ENCODE results near the gene RHOF. TPM values are rescaled to one million over a fixed set of nuclear protein-coding genes. Genes with fewer than 3 reads are reported as not detected.

The RHOF gene
- total RNA-seq, 1 experiment from 2014 or later: 116 TPM

GRCh38 chr12:121839993-121840761, 46.7 kb upstream of the RHOF start:
- H3K9me3 ChIP-seq (ENCODE audit: control insufficient read depth in 1 of 2, insufficient read depth in 1 of 2, low read depth in 1 of 2, low read length in 2 of 2): no peaks in the 10 kb centered on the region
- H3K9me2 ChIP-seq (ENCODE audit: insufficient read depth): no peaks in the 10 kb centered on the region
- peak overlapping the region; percentile 82 for H3K4me2 ChIP-seq (ENCODE audit: low read length)
- H3K27ac ChIP-seq (ENCODE audit: low read depth, low read length): peak overlapping the region; percentile 66
- no peak for DNase-seq (ENCODE audit: low read depth, low spot score)
- no peaks in the 10 kb centered on the region for H3K36me3 ChIP-seq (ENCODE audit: control insufficient read depth in 1 of 2, insufficient read depth in 2 of 2, low read length in 2 of 2)
- peak; percentile 14 for ATAC-seq
- peak overlapping the region; percentile 55 to 94 for H3K4me3 ChIP-seq (replicated peaks in 1 of 2; ENCODE audit: low read depth in 1 of 2, low read length in 2 of 2)
- ChIA-PET CTCF (interaction anchor here (6.0 kb wide), 1 partner anchor 45 kb away, joined by 20 read pairs; the partner anchor contains the start of gene RHOF), RAD21 (ENCODE audit: low non-redundant PET in 1 of 2, low total read pairs in 2 of 2, uncharacterized antibody in 2 of 2, unreplicated experiment in 2 of 2) (no interaction called here), POLR2A (no interaction called here)
- H3K27me3 ChIP-seq (ENCODE audit: insufficient read depth, low read length): no peaks in the 10 kb centered on the region
- H3K79me2 ChIP-seq (ENCODE audit: insufficient read depth, low read length): no peaks in the 10 kb centered on the region
- H2AFZ ChIP-seq (ENCODE audit: low read depth, low read length, poor library complexity, severe bottlenecking): peak overlapping the region; percentile 87
- TSS peak; percentile 93 for BruUV-seq (replicated peaks)
- peaks cover 4 to 44% of the 10 kb centered on the region in 2 experiments; a peak in 3 of 4 replicates for H3K4me1 ChIP-seq (ENCODE audit: control insufficient read depth in 1 of 2, insufficient read depth in 2 of 2, low read length in 2 of 2)
- H3K9ac ChIP-seq (ENCODE audit: low read length): peak overlapping the region; percentile 88
- H4K20me1 ChIP-seq (ENCODE audit: insufficient read depth): no peaks in the 10 kb centered on the region
- intact Hi-C loops (cut with micrococcal nuclease): loop anchor here (1.0 to 5.0 kb wide), 3 partner anchors 40 to 47 kb away; partner anchors contain the start of gene PSMD9
- TF ChIP-seq TCF7L2 (IDR thresholded peaks at IDR 0.05; ENCODE audit: borderline replicate concordance, extremely low read depth, insufficient read depth, insufficient read length): no peak
- no peak for TF ChIP-seq SRF (IDR thresholded peaks at IDR 0.05; ENCODE audit: low read depth)
- no peak for TF ChIP-seq EZH2phosphoT487 (IDR thresholded peaks at IDR 0.05; ENCODE audit: borderline replicate concordance)
- TF ChIP-seq, protein P1, sequence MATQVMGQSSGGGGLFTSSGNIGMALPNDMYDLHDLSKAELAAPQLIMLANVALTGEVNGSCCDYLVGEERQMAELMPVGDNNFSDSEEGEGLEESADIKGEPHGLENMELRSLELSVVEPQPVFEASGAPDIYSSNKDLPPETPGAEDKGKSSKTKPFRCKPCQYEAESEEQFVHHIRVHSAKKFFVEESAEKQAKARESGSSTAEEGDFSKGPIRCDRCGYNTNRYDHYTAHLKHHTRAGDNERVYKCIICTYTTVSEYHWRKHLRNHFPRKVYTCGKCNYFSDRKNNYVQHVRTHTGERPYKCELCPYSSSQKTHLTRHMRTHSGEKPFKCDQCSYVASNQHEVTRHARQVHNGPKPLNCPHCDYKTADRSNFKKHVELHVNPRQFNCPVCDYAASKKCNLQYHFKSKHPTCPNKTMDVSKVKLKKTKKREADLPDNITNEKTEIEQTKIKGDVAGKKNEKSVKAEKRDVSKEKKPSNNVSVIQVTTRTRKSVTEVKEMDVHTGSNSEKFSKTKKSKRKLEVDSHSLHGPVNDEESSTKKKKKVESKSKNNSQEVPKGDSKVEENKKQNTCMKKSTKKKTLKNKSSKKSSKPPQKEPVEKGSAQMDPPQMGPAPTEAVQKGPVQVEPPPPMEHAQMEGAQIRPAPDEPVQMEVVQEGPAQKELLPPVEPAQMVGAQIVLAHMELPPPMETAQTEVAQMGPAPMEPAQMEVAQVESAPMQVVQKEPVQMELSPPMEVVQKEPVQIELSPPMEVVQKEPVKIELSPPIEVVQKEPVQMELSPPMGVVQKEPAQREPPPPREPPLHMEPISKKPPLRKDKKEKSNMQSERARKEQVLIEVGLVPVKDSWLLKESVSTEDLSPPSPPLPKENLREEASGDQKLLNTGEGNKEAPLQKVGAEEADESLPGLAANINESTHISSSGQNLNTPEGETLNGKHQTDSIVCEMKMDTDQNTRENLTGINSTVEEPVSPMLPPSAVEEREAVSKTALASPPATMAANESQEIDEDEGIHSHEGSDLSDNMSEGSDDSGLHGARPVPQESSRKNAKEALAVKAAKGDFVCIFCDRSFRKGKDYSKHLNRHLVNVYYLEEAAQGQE (IDR thresholded peaks at IDR 0.05; ENCODE audit: low read depth): no peak
- TF ChIP-seq POLR2A (IDR thresholded peaks at IDR 0.05; ENCODE audit: borderline replicate concordance, extremely low read depth, insufficient read depth, insufficient read length): no peak
- TF ChIP-seq POLR2AphosphoS5 (IDR thresholded peaks at IDR 0.05; ENCODE audit: low read depth, low read length): no peak; the same call in 1 of the 2 replicates
- no peak for TF ChIP-seq RAD21 (IDR thresholded peaks at IDR 0.05; ENCODE audit: low read depth)
- no peak for TF ChIP-seq SP1 (IDR thresholded peaks at IDR 0.05; ENCODE audit: low read depth)
- TF ChIP-seq ZNF274 (IDR thresholded peaks at IDR 0.05; ENCODE audit: low read depth, low read length): no peak
- TF ChIP-seq FOSL1 (IDR thresholded peaks at IDR 0.05; ENCODE audit: low read depth): no peak
- TF ChIP-seq, protein P2, sequence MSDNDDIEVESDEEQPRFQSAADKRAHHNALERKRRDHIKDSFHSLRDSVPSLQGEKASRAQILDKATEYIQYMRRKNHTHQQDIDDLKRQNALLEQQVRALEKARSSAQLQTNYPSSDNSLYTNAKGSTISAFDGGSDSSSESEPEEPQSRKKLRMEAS (IDR thresholded peaks at IDR 0.05): no peak
- TF ChIP-seq CEBPB (IDR thresholded peaks at IDR 0.05; ENCODE audit: low read depth): no peak; the same call in 1 of the 2 replicates
- no peak for TF ChIP-seq ZFX (IDR thresholded peaks at IDR 0.05)
- no peak for TF ChIP-seq YY1 (IDR thresholded peaks at IDR 0.05; ENCODE audit: extremely low read depth, insufficient replicate concordance, low read depth, low read length)
- TF ChIP-seq ELF1 (IDR thresholded peaks at IDR 0.05; ENCODE audit: borderline replicate concordance, low read depth): no peak

Data from HCT116 (cell line).